HepG2 (cell line): ENCODE data around the gene ORC3. TPM values are rescaled to one million over a fixed set of nuclear protein-coding genes. Genes with fewer than 3 reads are reported as not detected.

ENCODE experiments used
- ATAC-seq: fragments of 200-7000 bp; cut with Tn5 transposase; 3 replicates; pipeline ENCODE4 v1.9.1; 2020; ENCODE audit warnings: mild to moderate bottlenecking, moderate library complexity
- BruUV-seq: library from RNA; stranded (reverse); fragments of 400-500 nt; replicated peaks from 2 replicates; lab custom pipeline; 2021; lab: Mats Ljungman, UMichigan
- CTCF ChIA-PET: fragments of 300-600 bp; formaldehyde crosslinking; extraction: SDS; loops from one replicate; lab custom pipeline; 2021; ENCODE audit warnings: low total read pairs, inconsistent platforms, low intra/inter-chr PET ratio; lab: Yijun Ruan, JAX
- POLR2A ChIA-PET: fragments of 350-600 bp; sonication (Branson Sonifier 250); formaldehyde crosslinking; loops from one replicate; lab custom pipeline; 2020; ENCODE audit warnings: antibody characterized with exemption, inconsistent platforms; lab: Yijun Ruan, JAX
- DNase-seq: peaks from one replicate; pipeline ENCODE4 v3.0.0-alpha.2; 2015; ENCODE audit warnings: low spot score
- FAIRE-seq: peaks from 3 replicates; lab custom pipeline; 2011; peaks lifted over from hg19 to GRCh38; lab: Jason Lieb, UNC
- H2AFZ ChIP-seq: one replicate; pipeline ENCODE4 v1.6.1; 2011; ENCODE audit warnings: low read length, inconsistent platforms
- H3K27ac ChIP-seq: fragments of 300-600 bp; 3 replicates; pipeline ENCODE4 v1.8.0; 2011; ENCODE audit warnings: mixed run types, mild to moderate bottlenecking, mixed read lengths, low read length, inconsistent platforms; ENCODE audit not compliant: insufficient read depth; ENCODE audit errors: extremely low read length
- H3K27me3 ChIP-seq, 2 experiments: fragments of 200-600 bp in 1 of 2; 2 replicates in 1 of 2; 3 replicates in 1 of 2; pipeline versions ENCODE4 v1.6.0 to v1.8.0; 2011; ENCODE audit warnings: low read length in 2 of 2, mild to moderate bottlenecking in 2 of 2, moderate library complexity in 2 of 2, inconsistent platforms in 1 of 2; ENCODE audit not compliant: insufficient read depth in 2 of 2, control insufficient read depth in 1 of 2
- H3K36me3 ChIP-seq, 2 experiments: fragments of 200-600 bp in 1 of 2; replicated peaks in 1 of 2; 2 replicates in 1 of 2; 3 replicates in 1 of 2; pipeline versions ENCODE4 v1.5.1 to v1.8.0; 2011; ENCODE audit warnings: low read length in 2 of 2, inconsistent platforms in 1 of 2; ENCODE audit not compliant: insufficient read depth in 2 of 2, control insufficient read depth in 1 of 2
- H3K4me1 ChIP-seq: 2 replicates; pipeline ENCODE4 v1.5.1; 2012; ENCODE audit warnings: low read length, inconsistent platforms; ENCODE audit not compliant: insufficient read depth
- H3K4me2 ChIP-seq: 2 replicates; pipeline ENCODE4 v1.6.0; 2011; ENCODE audit warnings: low read depth, low read length, inconsistent platforms
- H3K4me3 ChIP-seq, 3 experiments: fragments of 200-600 bp in 1 of 3; sonication (generic), shearing (Covaris generic) in 1 of 3; replicated peaks in 1 of 3; 2 replicates each; pipeline ENCODE4 v1.5.1; 2011 to 2016; ENCODE audit warnings: low read length in 3 of 3, inconsistent platforms in 2 of 3, low read depth in 2 of 3, mild to moderate bottlenecking in 2 of 3, control low read depth in 1 of 3, mixed read lengths in 1 of 3; ENCODE audit not compliant: insufficient read depth in 1 of 3
- H3K79me2 ChIP-seq: one replicate; pipeline ENCODE4 v1.6.1; 2011; ENCODE audit warnings: low read length, inconsistent platforms; ENCODE audit not compliant: insufficient read depth
- H3K9ac ChIP-seq: 2 replicates; pipeline ENCODE4 v1.6.0; 2011; ENCODE audit warnings: mild to moderate bottlenecking, low read depth, low read length, inconsistent platforms; ENCODE audit not compliant: insufficient read depth
- H3K9me3 ChIP-seq: 2 replicates; pipeline ENCODE4 v1.5.1; 2012; ENCODE audit warnings: mild to moderate bottlenecking, low read length
- H4K20me1 ChIP-seq: 2 replicates; pipeline ENCODE4 v1.6.0; 2011; ENCODE audit warnings: inconsistent platforms, mild to moderate bottlenecking, low read length, moderate library complexity; ENCODE audit not compliant: insufficient read depth
- DMAP1 ChIP-seq: IDR thresholded peaks from 2 replicates; pipeline ENCODE4 v1.6.1; 2016
- HMGA1 ChIP-seq: sonication (generic); formaldehyde crosslinking; conservative IDR thresholded peaks from 2 replicates; pipeline ENCODE4 v1.4.0; 2020; ENCODE audit warnings: missing genetic modification reagents
- HNRNPUL1 ChIP-seq: fragments of 200-400 bp; formaldehyde crosslinking; IDR thresholded peaks from 2 replicates; pipeline ENCODE4 v1.6.1; 2017; ENCODE audit warnings: low read depth, mild to moderate bottlenecking, low read length, moderate library complexity
- TSC22D2 ChIP-seq: sonication (generic); formaldehyde crosslinking; IDR thresholded peaks from 2 replicates; pipeline ENCODE4 v1.5.1; 2020; ENCODE audit warnings: missing genetic modification reagents, mild to moderate bottlenecking, borderline replicate concordance
- ZBTB10 ChIP-seq: sonication (generic); formaldehyde crosslinking; IDR thresholded peaks from 2 replicates; pipeline ENCODE4 v1.4.0; 2020; ENCODE audit warnings: missing genetic modification reagents, borderline replicate concordance
- ZNF775 ChIP-seq: sonication (generic); formaldehyde crosslinking; IDR thresholded peaks from 2 replicates; pipeline ENCODE4 v1.4.0; 2020; ENCODE audit warnings: missing genetic modification reagents, mild to moderate bottlenecking, moderate library complexity, borderline replicate concordance
- WGBS: methylation state at CpG from one replicate; pipeline ENCODE4 v1.1.6; 2017; ENCODE audit warnings: low lambda C conversion rate; 5-methylcytosine and 5-hydroxymethylcytosine counted together
- in situ Hi-C: cut with HindIII; loops from 2 replicates; pipeline ENCODE4 v1.10.0; 2017; ENCODE audit warnings: low pct_unique_long_range_greater_than_20kb; ENCODE audit not compliant: extremely low pct_ligation_motif_present
- intact Hi-C: fragments of 100-400 bp; cut with micrococcal nuclease; formaldehyde crosslinking; loops from one replicate; pipeline ENCODE4 v1.10.0; 2022; ENCODE audit not compliant: unreplicated experiment
- polyA plus RNA-seq, 8 experiments: library from polyadenylated mRNA; depleted of rRNA in 3 of 8; stranded (reverse) in 7 of 8; unstranded in 1 of 8; fragments of >200 nt; fragmentation: Illumina TruSeq in 4 of 8; extraction: Trizol in 4 of 8; gene quantifications; 2 replicates each; pipeline versions ENCODE4 v1.2.1 to v1.2.3, GENCODE V29; 2011 to 2016; ENCODE audit warnings: low read depth in 4 of 8, missing spikeins in 1 of 8, mixed read lengths in 1 of 8; ENCODE audit not compliant: insufficient read depth in 1 of 8
- total RNA-seq, 5 experiments: library from RNA; depleted of rRNA; stranded (reverse); fragments of >200 nt; fragmentation: Illumina TruSeq; extraction: Trizol; gene quantifications; 2 replicates each; pipeline ENCODE4 v1.2.3, GENCODE V29; 2016; ENCODE audit warnings: low read depth in 1 of 5
- TF ChIP-seq, protein P1 (sequence below): sonication (generic); formaldehyde crosslinking; IDR thresholded peaks from 2 replicates; pipeline ENCODE4 v1.5.0; 2020; ENCODE audit warnings: missing genetic modification reagents

Gene ORC3
- total and polyA plus RNA-seq, 2 of the 13 experiments (the other 11 are each of a cell fraction or from before 2014, with no cell fraction given): 21.8 to 43.5 TPM

DNA sequence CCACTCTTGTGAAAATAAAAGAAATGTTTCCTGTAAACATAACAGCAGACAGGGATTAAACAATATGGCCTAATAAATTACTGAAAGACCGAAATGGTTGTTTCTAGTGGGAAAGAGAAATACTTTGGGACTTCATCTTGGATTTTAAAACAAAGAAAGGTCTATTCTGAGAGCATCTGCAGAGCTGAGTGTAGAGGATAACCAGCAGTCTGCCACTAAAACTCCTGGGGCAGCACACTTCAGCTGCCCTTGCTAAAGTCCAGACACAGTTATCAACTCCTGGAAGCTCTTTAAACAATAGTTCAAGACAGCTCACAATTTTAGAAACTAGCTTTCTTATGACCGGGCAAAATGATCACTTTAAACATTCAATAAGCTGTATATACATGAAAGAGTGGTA lies 73.5 kb downstream of the ORC3 start:
- no peak for TF ChIP-seq DMAP1 (CRISPR knock-in tag)
- TF ChIP-seq ZBTB10 (CRISPR knock-in tag): no peak
- TF ChIP-seq HNRNPUL1: no peak
- TF ChIP-seq TSC22D2: no peak
- TF ChIP-seq, protein P1, sequence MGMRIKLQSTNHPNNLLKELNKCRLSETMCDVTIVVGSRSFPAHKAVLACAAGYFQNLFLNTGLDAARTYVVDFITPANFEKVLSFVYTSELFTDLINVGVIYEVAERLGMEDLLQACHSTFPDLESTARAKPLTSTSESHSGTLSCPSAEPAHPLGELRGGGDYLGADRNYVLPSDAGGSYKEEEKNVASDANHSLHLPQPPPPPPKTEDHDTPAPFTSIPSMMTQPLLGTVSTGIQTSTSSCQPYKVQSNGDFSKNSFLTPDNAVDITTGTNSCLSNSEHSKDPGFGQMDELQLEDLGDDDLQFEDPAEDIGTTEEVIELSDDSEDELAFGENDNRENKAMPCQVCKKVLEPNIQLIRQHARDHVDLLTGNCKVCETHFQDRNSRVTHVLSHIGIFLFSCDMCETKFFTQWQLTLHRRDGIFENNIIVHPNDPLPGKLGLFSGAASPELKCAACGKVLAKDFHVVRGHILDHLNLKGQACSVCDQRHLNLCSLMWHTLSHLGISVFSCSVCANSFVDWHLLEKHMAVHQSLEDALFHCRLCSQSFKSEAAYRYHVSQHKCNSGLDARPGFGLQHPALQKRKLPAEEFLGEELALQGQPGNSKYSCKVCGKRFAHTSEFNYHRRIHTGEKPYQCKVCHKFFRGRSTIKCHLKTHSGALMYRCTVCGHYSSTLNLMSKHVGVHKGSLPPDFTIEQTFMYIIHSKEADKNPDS: no peak
- TF ChIP-seq HMGA1 (CRISPR knock-in tag): no peak
- no peak for TF ChIP-seq ZNF775 (CRISPR knock-in tag)
- no peak overlapping the region for H3K27ac ChIP-seq
- DNase-seq (no peak), FAIRE-seq (no peak), ATAC-seq (peak; percentile 57; the same call in 2 of the 3 replicates)
- H3K9ac ChIP-seq: no peak overlapping the region
- POLR2A ChIA-PET: no interaction called here
- peaks cover 32% of the 10 kb centered on the region for H3K4me1 ChIP-seq
- 62% methylated on average over 2 of the region's 2 CpGs for WGBS
- intact Hi-C loops (no loop called here), in situ Hi-C loops (no loop called here)
- no peak overlapping the region for H3K4me2 ChIP-seq
- no peaks in the 10 kb centered on the region for H3K27me3 ChIP-seq
- CTCF ChIA-PET: no interaction called here
- no TSS peak for BruUV-seq
- peaks cover 0 to 5% of the 10 kb centered on the region in 2 experiments; a peak in 2 of 5 replicates for H3K36me3 ChIP-seq
- no peaks in the 10 kb centered on the region for H3K79me2 ChIP-seq
- no peak overlapping the region for H3K4me3 ChIP-seq
- no peaks in the 10 kb centered on the region for H3K9me3 ChIP-seq
- H2AFZ ChIP-seq: no peak overlapping the region
- no peaks in the 10 kb centered on the region for H4K20me1 ChIP-seq
